ENCODE measurements around the gene EVI2B.
A peak's percentile ranks its signal among the peaks of the same experiment; 100 is the strongest.
"Not testable (repeated sequence)": the region's sequence is repeated elsewhere in the genome, so short reads cannot be mapped to it uniquely, and the experiment has no call there.

Gene EVI2B

GRCh38 chr17:31266042-31266441 is 47.8 kb downstream of the EVI2B start:
- peak; percentile 56 for FAIRE-seq
- no peak for DNase-seq (ENCODE audit: insufficient read length)
- TF ChIP-seq TAF1 (IDR thresholded peaks at IDR 0.05; ENCODE audit: borderline replicate concordance, low read depth, low read length) = no peak
- no peak for TF ChIP-seq POLR2A (IDR thresholded peaks at IDR 0.05; ENCODE audit: low read depth, low read length)
- TF ChIP-seq POLR2AphosphoS5 (IDR thresholded peaks at IDR 0.05; ENCODE audit: low read depth, low read length) = no peak

GRCh38 chr17:31262923-31263322 is 50.9 kb downstream of the EVI2B start:
- FAIRE-seq; DNase-seq (ENCODE audit: insufficient read length): not testable (repeated sequence)

- no peak for TF ChIP-seq POLR2AphosphoS5 (IDR thresholded peaks at IDR 0.05; ENCODE audit: low read depth, low read length)
- FAIRE-seq (peak; percentile 17), DNase-seq (ENCODE audit: insufficient read length) (no peak)
Measured at GRCh38 chr17:31261601-31262000, 52.3 kb downstream of the EVI2B start.

- FAIRE-seq = no peak
- no peak for TF ChIP-seq POLR2AphosphoS5 (IDR thresholded peaks at IDR 0.05; ENCODE audit: low read depth, low read length)
- TF ChIP-seq TAF1 (IDR thresholded peaks at IDR 0.05; ENCODE audit: borderline replicate concordance, low read depth, low read length) = no peak
- no peak for TF ChIP-seq POLR2A (IDR thresholded peaks at IDR 0.05; ENCODE audit: low read depth, low read length)
Measured at GRCh38 chr17:31260151-31260550, 53.7 kb downstream of the EVI2B start.

GRCh38 chr17:31256936-31257335 is 56.9 kb downstream of the EVI2B start:
- DNase-seq (ENCODE audit: insufficient read length) (no peak), FAIRE-seq (no peak)
- TF ChIP-seq POLR2AphosphoS5 (IDR thresholded peaks at IDR 0.05; ENCODE audit: low read depth, low read length) (no peak), POLR2A (IDR thresholded peaks at IDR 0.05; ENCODE audit: low read depth, low read length) (no peak), TAF1 (IDR thresholded peaks at IDR 0.05; ENCODE audit: borderline replicate concordance, low read depth, low read length) (no peak)

More at GRCh38 chr17:31260151-31260550, 53.7 kb downstream of the EVI2B start:
- DNase-seq (ENCODE audit: insufficient read length) = no peak

- FAIRE-seq = no peak
- TF ChIP-seq TAF1 (IDR thresholded peaks at IDR 0.05; ENCODE audit: borderline replicate concordance, low read depth, low read length) (no peak), POLR2AphosphoS5 (IDR thresholded peaks at IDR 0.05; ENCODE audit: low read depth, low read length) (no peak), POLR2A (IDR thresholded peaks at IDR 0.05; ENCODE audit: low read depth, low read length) (no peak)
- DNase-seq (ENCODE audit: insufficient read length) = no peak
Measured at GRCh38 chr17:31254654-31255053, 59.2 kb downstream of the EVI2B start.
